Tongue (tissue), 2 donors: Measurements from ENCODE around the gene PLCL1. TPM values are rescaled to one million over a fixed set of nuclear protein-coding genes. Genes with fewer than 3 reads are reported as not detected.

ENCODE experiments used
- DNase-seq: peaks from one replicate; pipeline ENCODE4 v3.0.0-alpha.2; 2015
- total RNA-seq: library from RNA; depleted of rRNA; stranded (reverse); fragments of >200 nt; gene quantifications from one replicate; pipeline ENCODE4 v1.2.3, GENCODE V29; 2014

PLCL1 gene
- total RNA-seq, 1 donor from 2014 or later = 31.2 TPM

- no peak for DNase-seq
These were observed 83.9 kb downstream of the PLCL1 start for GRCh38 chr2:197888321-197888720.

GRCh38 chr2:197889041-197889440, 84.6 kb downstream of the PLCL1 start:
- DNase-seq = no peak

- DNase-seq = peak; percentile 46
These were observed 85.8 kb downstream of the PLCL1 start for GRCh38 chr2:197890168-197890567.

DNA sequence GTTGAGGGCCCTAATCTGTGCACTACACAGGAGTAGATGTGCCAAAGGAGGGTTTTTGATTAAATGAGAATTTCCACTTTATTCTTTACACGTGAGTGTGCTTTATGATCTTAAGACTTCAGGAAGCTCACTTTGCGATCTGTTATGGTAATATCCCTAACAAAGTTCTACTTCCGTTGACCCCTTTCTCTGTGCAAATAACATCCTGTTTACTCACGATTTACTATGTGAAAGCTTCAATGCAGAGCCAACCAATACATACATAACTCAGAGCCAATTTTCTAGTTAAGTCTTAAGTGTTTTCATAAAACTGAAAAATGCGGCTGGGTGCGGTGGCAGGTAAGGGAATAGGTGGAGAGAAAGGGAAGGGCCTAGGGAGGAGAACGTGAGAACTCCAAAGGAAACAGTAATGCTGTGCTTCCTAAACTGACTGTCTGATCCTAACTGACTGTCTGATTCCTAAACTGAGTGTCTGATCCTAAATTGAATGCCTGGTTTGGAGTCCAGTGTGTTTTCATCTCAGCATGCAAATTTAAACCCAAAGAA, 87.6 kb downstream of the PLCL1 start:
- no peak for DNase-seq

- no peak for DNase-seq
These were observed 89.2 kb downstream of the PLCL1 start for GRCh38 chr2:197893403-197894177.

GRCh38 chr2:197894751-197895274, 90.4 kb downstream of the PLCL1 start:
- no peak for DNase-seq

DNA sequence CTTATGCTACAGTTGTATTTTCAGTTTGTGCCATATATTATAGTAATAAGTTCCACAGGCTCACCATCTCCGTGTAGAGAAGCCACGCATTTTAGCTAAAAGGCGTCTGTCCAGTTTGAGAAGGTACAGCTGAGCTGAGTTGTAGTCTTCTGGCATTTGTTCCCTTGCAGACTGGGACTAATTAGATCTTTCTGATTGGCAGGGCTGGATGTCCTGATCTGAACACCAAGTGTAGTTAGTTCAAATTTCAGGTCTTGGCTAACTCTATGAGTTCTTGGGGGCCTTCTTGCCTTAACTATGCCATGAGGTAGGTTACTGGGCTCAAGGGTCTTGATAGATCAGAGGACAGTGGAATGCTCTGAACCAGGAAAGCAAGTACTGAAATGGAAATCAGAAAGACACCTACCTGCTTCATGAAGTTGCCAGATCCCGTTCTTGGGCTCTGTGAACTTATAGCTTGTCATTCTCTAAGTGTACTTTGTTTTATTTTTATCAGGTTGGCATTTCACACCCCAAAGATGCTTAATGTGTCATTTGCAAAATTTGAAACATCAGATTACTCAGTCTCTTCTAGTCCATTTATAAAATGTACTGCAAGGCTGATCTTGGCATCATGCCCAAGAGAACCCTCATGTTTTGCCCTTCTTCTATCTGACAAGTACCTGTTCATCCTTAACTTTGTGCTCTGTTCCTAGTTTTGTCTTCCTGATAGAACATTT, 93.7 kb downstream of the PLCL1 start:
- DNase-seq = no peak

DNA sequence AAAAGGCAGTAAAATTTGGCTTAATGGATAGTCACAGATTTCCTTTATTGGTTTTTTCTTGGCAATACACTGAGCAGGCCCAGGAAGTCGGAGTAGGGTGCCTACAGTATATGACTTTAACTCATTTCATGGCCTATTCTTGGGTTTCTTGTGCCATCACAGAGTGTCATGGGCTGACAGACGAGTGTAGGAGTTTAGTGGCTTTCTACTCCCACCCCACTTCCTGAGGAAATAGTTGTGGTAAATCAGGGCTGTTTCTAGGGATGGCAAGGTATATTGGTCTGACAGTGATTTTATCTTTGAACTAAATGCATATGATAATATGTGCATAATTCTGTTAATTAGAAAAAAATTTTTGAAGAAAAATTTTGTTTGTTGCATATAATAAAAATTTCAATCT, 100.1 kb downstream of the PLCL1 start:
- no peak for DNase-seq

DNA sequence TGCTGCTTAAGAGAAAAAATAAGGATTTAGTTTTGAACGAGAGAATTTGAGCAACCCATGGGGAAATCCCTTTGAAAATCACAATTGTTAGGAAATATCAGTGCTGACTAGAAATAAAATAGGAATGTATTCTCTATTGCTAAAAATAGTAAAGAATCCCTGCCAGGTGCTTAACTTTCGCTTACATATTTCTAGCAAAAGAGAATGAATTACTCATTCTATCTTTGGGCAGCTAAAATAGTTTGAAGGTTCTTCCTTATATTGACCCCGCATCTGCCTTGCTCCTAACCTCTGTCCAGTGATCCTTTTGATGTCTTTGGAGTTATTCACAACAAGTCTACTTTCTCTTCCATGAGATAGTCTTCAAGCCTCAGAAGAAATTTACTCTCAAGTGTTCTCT, 103.8 kb downstream of the PLCL1 start:
- no peak for DNase-seq

- DNase-seq = peak; percentile 63
These were observed 104.8 kb downstream of the PLCL1 start for GRCh38 chr2:197908990-197909776.

DNA sequence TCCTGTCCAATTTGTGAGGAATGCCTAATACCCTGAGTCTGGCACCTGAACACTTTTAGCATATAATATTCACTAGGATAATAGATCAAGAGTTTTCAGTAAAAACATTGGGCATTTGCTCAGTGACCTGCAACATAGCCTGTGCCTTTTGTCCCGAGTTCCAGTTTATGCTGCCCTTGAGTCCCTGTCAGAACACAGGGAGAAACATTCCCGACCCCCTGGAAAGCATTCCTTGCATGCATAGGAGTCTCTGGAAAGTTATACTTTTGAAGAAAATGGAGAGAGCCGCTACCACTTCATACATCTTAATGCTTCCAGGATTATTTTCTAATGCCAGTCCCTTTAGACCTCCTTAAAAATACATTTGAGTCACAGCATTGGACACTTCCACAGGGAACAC, 107.3 kb downstream of the PLCL1 start:
- no peak for DNase-seq

- no peak for DNase-seq
These were observed 108.7 kb downstream of the PLCL1 start for GRCh38 chr2:197913084-197913483.

DNA sequence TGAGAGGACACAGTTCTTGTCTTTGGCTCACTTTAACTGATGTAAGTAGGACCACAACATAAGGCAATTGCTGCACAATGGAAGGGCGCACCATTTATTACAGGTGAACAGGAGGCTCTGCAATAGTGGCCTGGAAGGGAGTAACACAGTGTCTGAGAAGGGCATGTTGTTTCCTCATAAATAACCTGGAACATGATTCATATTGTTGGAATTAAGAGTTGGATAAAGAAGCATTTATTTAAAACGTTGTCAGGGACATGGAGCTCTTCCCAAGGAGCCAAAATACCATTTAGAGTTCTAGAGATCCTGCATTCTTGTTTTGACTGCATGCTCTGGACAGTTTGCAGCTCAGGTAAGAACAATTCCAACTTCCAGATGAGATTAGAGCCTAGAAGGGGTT, 110.4 kb downstream of the PLCL1 start:
- no peak for DNase-seq

DNA sequence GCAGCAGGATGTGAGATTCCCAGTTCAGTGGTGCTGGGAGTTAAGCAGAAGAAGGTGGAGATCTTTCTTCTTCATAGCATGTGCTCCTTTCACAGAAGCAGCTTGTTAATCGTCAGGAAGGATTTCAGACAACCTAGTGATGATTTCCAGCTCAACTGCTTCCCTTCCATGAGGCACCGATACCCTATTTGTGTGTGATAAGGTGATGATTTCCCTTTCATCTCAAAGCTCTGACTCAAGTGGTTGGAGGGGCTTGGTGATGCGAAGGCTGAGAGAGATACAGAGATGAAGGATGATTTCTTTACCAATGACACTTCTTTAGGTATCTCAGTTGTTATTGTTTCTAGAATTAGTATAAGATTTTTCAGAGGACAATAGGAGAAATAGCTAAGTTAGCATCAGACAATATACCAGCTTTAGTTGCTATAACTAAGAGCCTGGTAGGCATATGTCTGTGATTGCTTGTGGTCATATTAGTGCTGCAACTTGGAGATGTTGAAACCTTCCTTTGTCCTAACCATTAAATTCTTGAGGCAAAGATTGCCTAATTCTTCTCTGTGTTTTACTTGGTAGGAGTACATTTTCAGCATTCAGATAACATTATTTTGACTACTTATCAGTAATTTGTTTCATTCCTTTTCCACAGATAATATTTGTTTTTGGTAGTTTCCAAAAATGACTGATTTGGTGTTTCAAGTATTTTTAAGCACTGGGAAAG, 111.3 kb downstream of the PLCL1 start:
- DNase-seq = no peak

GRCh38 chr2:197919487-197919886, 115.1 kb downstream of the PLCL1 start:
- no peak for DNase-seq

GRCh38 chr2:197920088-197920487, 115.7 kb downstream of the PLCL1 start:
- DNase-seq = peak; percentile 88

GRCh38 chr2:197920592-197921201, 116.3 kb downstream of the PLCL1 start:
- peak; percentile 80 for DNase-seq

- no peak for DNase-seq
These were observed 120.1 kb downstream of the PLCL1 start for GRCh38 chr2:197924483-197924882.

DNA sequence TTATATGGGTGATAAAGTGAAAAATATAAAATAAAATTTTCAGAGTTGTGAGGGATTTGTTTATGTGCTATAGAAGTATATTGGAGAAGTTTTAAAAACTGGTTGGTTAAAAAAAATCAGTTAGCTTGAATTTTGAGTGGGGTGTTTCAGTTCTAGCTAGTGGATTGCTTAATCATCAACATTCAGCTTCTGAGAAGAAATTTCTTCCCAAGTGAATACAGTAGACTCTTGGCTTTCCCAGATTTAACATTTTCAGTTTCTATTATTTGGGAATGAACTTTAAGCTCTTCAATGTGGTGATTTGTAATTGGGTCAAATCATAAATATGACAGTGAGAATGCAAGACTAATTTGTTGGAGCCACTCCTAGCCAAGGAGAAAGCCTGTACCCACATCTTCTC, 120.8 kb downstream of the PLCL1 start:
- no peak for DNase-seq

DNA sequence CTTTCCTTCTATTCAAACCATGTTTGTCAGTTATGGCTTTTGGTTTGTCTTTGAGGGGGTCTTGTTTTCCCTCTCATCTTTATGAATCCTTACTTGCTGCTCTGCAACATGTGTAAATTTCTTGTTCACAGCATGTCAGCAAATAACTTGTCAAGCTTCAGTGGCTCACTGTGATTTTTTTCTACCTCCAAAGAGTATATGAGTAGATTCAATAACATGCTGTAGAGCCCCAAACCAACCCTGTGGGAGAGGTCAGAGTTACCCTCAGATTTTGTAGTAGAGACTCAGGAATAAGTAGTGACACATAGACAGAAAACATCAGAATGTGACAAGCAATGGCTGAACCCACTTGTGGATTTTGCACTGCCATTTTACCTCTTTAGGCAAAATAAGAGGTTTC, 121.6 kb downstream of the PLCL1 start:
- no peak for DNase-seq

- no peak for DNase-seq
These were observed 122.3 kb downstream of the PLCL1 start for GRCh38 chr2:197926673-197927072.
